ENCODE measurements around the gene PDE3B. TPM values are rescaled to one million over a fixed set of nuclear protein-coding genes. Genes with fewer than 3 reads are reported as not detected.

Gene PDE3B
- polyA plus RNA-seq, 3 donors, result 4.0 to 6.0 (median 5.2) TPM

DNA sequence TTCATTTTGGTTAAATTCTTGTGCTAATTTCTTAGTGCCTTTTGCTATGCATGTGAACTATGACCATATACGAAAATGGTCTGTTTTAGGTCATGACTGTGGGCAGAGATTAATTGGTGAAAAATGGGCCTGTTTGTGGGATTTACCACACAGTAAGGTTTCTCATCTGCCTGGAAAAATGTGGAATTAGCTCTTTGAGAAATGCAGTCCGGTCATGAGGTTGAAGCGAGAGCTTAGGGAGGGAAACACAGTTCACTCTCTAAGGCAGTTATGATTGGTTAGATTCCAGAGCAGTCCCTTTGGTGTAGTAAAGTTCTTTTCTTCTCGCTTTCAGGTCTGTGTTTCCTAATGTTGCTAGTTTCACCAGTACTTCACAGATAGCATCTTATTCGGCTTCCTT is 1.2 kb upstream of the PDE3B start:
- H3K4me3 Mint-ChIP-seq, result peak overlapping the region; percentile 26 to 96
- no peaks in the 10 kb centered on the region for H3K9me3 ChIP-seq (replicated peaks in 1 of 2; ENCODE audit: control insufficient read depth in 1 of 2, insufficient read depth in 1 of 2, low read length in 2 of 2)
- no peak for DNase-seq
- peaks cover 2 to 4% (median 2%) of the 10 kb centered on the region in 3 donors for H3K27me3 Mint-ChIP-seq (ENCODE audit: low read depth in 3 of 3)
- H3K27ac ChIP-seq (ENCODE audit: low read depth in 1 of 2, low read length in 2 of 2), result no peak overlapping the region
- peak overlapping the region; percentile 95 for H3K4me2 ChIP-seq (replicated peaks; ENCODE audit: extremely low read depth, low read length, poor library complexity, severe bottlenecking)
- H2AFZ ChIP-seq (ENCODE audit: insufficient read depth, low read depth, low read length, poor library complexity, severe bottlenecking), result peak overlapping the region; percentile 92
- no peaks in the 10 kb centered on the region for H3K36me3 ChIP-seq (replicated peaks in 1 of 2; ENCODE audit: control insufficient read depth in 1 of 2, insufficient read depth in 2 of 2, low read length in 2 of 2)
- H3K27me3 ChIP-seq (ENCODE audit: control insufficient read depth in 2 of 2, insufficient read depth in 2 of 2, low read length in 2 of 2), result no peaks in the 10 kb centered on the region
- H3K9me3 Mint-ChIP-seq, result peaks cover 0 to 2% (median 0%) of the 10 kb centered on the region in 7 donors
- H3K9ac ChIP-seq (ENCODE audit: insufficient read depth, low read length, poor library complexity, severe bottlenecking), result no peak overlapping the region
- H3K36me3 Mint-ChIP-seq, result peaks cover 0 to 3% of the 10 kb centered on the region in 2 donors
- H3K4me1 ChIP-seq (ENCODE audit: control insufficient read depth in 1 of 2, insufficient read depth in 2 of 2, low read length in 2 of 2), result peaks cover 22 to 33% of the 10 kb centered on the region in 2 donors
- intact Hi-C loops (cut with micrococcal nuclease), result loop anchor here (5.0 to 10.0 kb wide), 3 partner anchors 98 to 262 kb away; no protein-coding TSS in a partner anchor
- H3K4me1 Mint-ChIP-seq, result peaks cover 36% of the 10 kb centered on the region
- H3K79me2 ChIP-seq (ENCODE audit: insufficient read depth, low read length), result peaks cover 58% of the 10 kb centered on the region
- peak overlapping the region in 1 of 7 donors; percentile 66 for H3K27ac Mint-ChIP-seq
- 90% methylated on average over 2 of the region's 5 CpGs for WGBS (ENCODE audit: insufficient coverage)
- TF ChIP-seq CTCF (IDR thresholded peaks at IDR 0.05), result no peak
- peak overlapping the region in 1 of 3 experiments; percentile 98 for H3K4me3 ChIP-seq (replicated peaks in 1 of 3; ENCODE audit: low read depth in 2 of 3, low read length in 3 of 3)
- no peaks in the 10 kb centered on the region for H4K20me1 ChIP-seq (ENCODE audit: insufficient read depth, low read length)

DNA sequence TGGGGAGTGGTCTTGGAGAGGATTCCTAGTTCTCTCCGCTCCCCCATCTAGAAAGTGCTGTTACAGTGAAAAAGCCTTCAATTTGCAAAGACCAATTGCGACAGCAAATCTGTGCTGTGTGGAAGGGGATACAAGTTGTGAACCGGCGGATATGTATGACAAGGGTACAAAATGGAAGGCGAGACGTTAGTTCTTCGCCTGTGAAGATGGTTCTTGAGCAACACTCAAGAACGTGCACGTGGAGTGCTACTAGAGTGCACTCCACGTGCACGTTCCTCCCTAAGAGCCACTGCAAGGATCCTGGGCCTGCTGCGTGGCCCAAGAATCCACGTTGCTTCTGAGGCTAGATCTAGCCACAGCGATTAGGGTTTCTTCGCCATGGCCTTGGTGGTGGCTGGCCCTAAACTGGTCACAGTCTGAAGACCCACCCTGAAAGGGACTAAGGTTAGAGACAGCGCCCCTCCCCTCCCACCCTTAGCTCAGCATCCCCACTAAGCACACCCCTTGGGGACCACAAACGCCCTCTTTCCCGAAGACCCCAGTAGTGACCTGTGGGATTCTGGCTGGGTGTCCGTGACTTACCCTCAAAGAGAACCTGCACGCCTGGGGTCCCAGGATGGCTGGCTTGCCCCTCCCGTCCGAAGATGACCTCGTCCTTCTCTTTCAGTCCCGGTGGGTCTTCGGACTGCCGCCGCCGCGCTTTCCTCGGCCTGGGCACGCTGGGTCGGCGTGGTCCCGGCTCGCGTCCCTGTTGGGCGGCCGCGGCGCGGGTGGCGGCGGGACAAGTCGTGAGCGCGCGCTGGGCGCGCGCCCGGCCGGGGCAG is 519 bp upstream of the PDE3B start:
- peak overlapping the region; percentile 86 to 96 for H3K4me3 Mint-ChIP-seq
- DNase-seq, result peak; percentile 15 to 58 (median 18)
- H3K27ac Mint-ChIP-seq, result peak overlapping the region in 5 of 7 donors; percentile 50 to 85 (median 68)
- Histone ChIP-seq H4K20me1 (ENCODE audit: insufficient read depth, low read length) (no peaks in the 10 kb centered on the region), H3K36me3 (replicated peaks in 1 of 2; ENCODE audit: control insufficient read depth in 1 of 2, insufficient read depth in 2 of 2, low read length in 2 of 2) (no peaks in the 10 kb centered on the region), H3K27me3 (ENCODE audit: control insufficient read depth in 2 of 2, insufficient read depth in 2 of 2, low read length in 2 of 2) (no peaks in the 10 kb centered on the region), H3K79me2 (ENCODE audit: insufficient read depth, low read length) (peaks cover 60% of the 10 kb centered on the region), H3K4me2 (replicated peaks; ENCODE audit: extremely low read depth, low read length, poor library complexity, severe bottlenecking) (peak overlapping the region; percentile 95), H3K4me3 (replicated peaks in 1 of 3; ENCODE audit: low read depth in 2 of 3, low read length in 3 of 3) (peak overlapping the region; percentile 71 to 98 (median 94)), H3K27ac (ENCODE audit: low read depth in 1 of 2, low read length in 2 of 2) (peak overlapping the region; percentile 44 to 80), H3K4me1 (ENCODE audit: control insufficient read depth in 1 of 2, insufficient read depth in 2 of 2, low read length in 2 of 2) (peaks cover 22 to 33% of the 10 kb centered on the region in 2 donors), H3K9me3 (replicated peaks in 1 of 2; ENCODE audit: control insufficient read depth in 1 of 2, insufficient read depth in 1 of 2, low read length in 2 of 2) (no peaks in the 10 kb centered on the region), H2AFZ (ENCODE audit: insufficient read depth, low read depth, low read length, poor library complexity, severe bottlenecking) (peak overlapping the region; percentile 92), H3K9ac (ENCODE audit: insufficient read depth, low read length, poor library complexity, severe bottlenecking) (peak overlapping the region; percentile 80)
- intact Hi-C loops (cut with micrococcal nuclease), result loop anchor here (5.0 to 10.0 kb wide), 3 partner anchors 98 to 262 kb away; no protein-coding TSS in a partner anchor
- TF ChIP-seq CTCF (IDR thresholded peaks at IDR 0.05), result no peak
- H3K36me3 Mint-ChIP-seq, result peaks cover 0 to 3% of the 10 kb centered on the region in 2 donors
- 17% methylated on average over 49 of the region's 52 CpGs for WGBS (ENCODE audit: insufficient coverage)
- H3K27me3 Mint-ChIP-seq (ENCODE audit: low read depth in 3 of 3), result peaks cover 2 to 4% (median 2%) of the 10 kb centered on the region in 3 donors
- peaks cover 38% of the 10 kb centered on the region for H3K4me1 Mint-ChIP-seq
- peaks cover 0 to 2% (median 0%) of the 10 kb centered on the region in 7 donors for H3K9me3 Mint-ChIP-seq

Measured in CD14-positive monocyte (primary cell).